Measurements from ENCODE around the gene TCERG1L. TPM values are rescaled to one million over a fixed set of nuclear protein-coding genes. Genes with fewer than 3 reads are reported as not detected.

TCERG1L gene
- total RNA-seq, 1 experiment from 2014 or later: not detected

- CTCF ChIA-PET: no interaction called here
- no peak for ATAC-seq
- intact Hi-C loops (cut with micrococcal nuclease; ENCODE audit: unreplicated experiment): no loop called here
- no peaks in the 10 kb centered on the region for H3K9me3 ChIP-seq (ENCODE audit: control insufficient read depth, insufficient read depth, low read depth, low read length)
- H3K4me1 ChIP-seq (ENCODE audit: control insufficient read depth, insufficient read depth, low read length): no peaks in the 10 kb centered on the region
- no peaks in the 10 kb centered on the region for H3K36me3 ChIP-seq (ENCODE audit: control insufficient read depth, insufficient read depth, low read length)
- no peak overlapping the region for H3K4me3 ChIP-seq (ENCODE audit: low read depth in 2 of 2, low read length in 2 of 2)
- peaks cover 16% of the 10 kb centered on the region for H3K27me3 ChIP-seq (ENCODE audit: control insufficient read depth, insufficient read depth, low read length)
- no TSS peak for BruUV-seq (replicated peaks)
- in situ Hi-C loops (cut with HindIII; ENCODE audit: low pct_unique_long_range_greater_than_20kb, low sequenced_read_pairs): no loop called here
- TF ChIP-seq TCF7L2 (IDR thresholded peaks at IDR 0.05; ENCODE audit: low read depth, low read length) (no peak), POLR2AphosphoS5 (IDR thresholded peaks at IDR 0.05; ENCODE audit: low read depth, low read length) (no peak), SIN3A (IDR thresholded peaks at IDR 0.05; ENCODE audit: borderline replicate concordance, insufficient read depth, low read depth, low read length) (no peak), REST (IDR thresholded peaks at IDR 0.05; ENCODE audit: insufficient read depth in 1 of 2, low read depth in 2 of 2, low read length in 1 of 2) (no peak), CTCF (IDR thresholded peaks at IDR 0.05) (no peak)
- POLR2A ChIA-PET: no interaction called here
- DNase-seq (ENCODE audit: low read depth, low spot score): no peak
- H3K27ac ChIP-seq (ENCODE audit: low read length): no peak overlapping the region
These were observed 38.7 kb upstream of the TCERG1L start for GRCh38 chr10:131350245-131350644.

GRCh38 chr10:131346456-131346855 is 34.9 kb upstream of the TCERG1L start:
- Histone ChIP-seq H3K27ac (ENCODE audit: low read length) (no peak overlapping the region), H3K4me3 (ENCODE audit: low read depth in 2 of 2, low read length in 2 of 2) (no peak overlapping the region), H3K9me3 (ENCODE audit: control insufficient read depth, insufficient read depth, low read depth, low read length) (no peaks in the 10 kb centered on the region), H3K4me1 (ENCODE audit: control insufficient read depth, insufficient read depth, low read length) (no peaks in the 10 kb centered on the region), H3K36me3 (ENCODE audit: control insufficient read depth, insufficient read depth, low read length) (no peaks in the 10 kb centered on the region), H3K27me3 (ENCODE audit: control insufficient read depth, insufficient read depth, low read length) (peaks cover 17% of the 10 kb centered on the region; the same call in 1 of the 2 replicates)
- no peak; the same call in 1 of the 2 replicates for ATAC-seq
- DNase-seq (ENCODE audit: low read depth, low spot score): no peak
- in situ Hi-C loops (cut with HindIII; ENCODE audit: low pct_unique_long_range_greater_than_20kb, low sequenced_read_pairs): no loop called here
- intact Hi-C loops (cut with micrococcal nuclease; ENCODE audit: unreplicated experiment): no loop called here
- no TSS peak for BruUV-seq (replicated peaks)
- TF ChIP-seq TCF7L2 (IDR thresholded peaks at IDR 0.05; ENCODE audit: low read depth, low read length) (no peak), REST (IDR thresholded peaks at IDR 0.05; ENCODE audit: insufficient read depth in 1 of 2, low read depth in 2 of 2, low read length in 1 of 2) (no peak), CTCF (IDR thresholded peaks at IDR 0.05) (no peak), POLR2AphosphoS5 (IDR thresholded peaks at IDR 0.05; ENCODE audit: low read depth, low read length) (no peak), SIN3A (IDR thresholded peaks at IDR 0.05; ENCODE audit: borderline replicate concordance, insufficient read depth, low read depth, low read length) (no peak)
- ChIA-PET POLR2A (no interaction called here), CTCF (no interaction called here)

Data from Panc1 (cell line).